ENCODE data around the gene KCNJ13.

KCNJ13 gene

DNA sequence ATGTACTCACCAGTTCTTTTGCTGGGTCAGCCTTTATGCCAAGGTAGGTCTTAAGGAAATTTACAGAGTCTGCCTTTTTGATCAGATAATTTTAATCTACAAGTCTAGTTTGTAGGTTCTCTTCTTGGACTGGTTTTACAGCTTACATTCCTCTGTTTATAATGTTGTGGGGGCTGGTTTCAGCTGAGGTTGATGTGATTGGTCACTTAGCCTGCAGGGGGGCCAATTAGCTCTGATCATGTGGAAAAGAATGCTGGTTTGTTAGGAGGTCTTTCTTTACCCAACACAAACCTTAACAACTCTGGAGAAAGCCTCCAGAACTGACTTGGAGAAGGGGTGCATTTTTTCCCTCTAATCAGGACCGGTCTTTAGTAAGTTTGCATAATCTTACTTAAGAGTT, at the start of gene KCNJ13:
TSS of gene KCNJ13 (minus strand) at position 131 of the 400 bp plus-strand sequence. CDS start 5,203 bp downstream, outside the sequence.
- peak; percentile 6 for DNase-seq (ENCODE audit: low spot score)

DNA sequence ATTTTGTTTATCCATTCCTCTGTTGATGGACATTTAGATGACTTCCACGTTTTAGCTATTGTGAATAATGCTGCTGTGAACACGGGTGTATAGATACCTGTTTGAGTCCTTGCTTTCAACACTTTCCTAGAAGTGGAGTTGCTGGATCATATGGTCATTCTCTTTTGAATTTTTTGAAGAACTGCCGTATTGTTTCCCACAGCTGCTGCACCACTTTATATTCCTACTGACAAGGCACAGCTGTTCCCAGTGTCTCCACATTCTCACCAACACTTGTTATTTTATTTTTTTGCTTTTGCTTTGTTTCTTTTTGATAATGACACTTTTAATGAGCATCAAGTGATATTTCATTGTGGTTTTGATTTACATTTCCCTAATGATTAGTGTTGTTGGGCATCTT, 41.4 kb upstream of the KCNJ13 start:
- DNase-seq (ENCODE audit: low spot score), result no peak

DNA sequence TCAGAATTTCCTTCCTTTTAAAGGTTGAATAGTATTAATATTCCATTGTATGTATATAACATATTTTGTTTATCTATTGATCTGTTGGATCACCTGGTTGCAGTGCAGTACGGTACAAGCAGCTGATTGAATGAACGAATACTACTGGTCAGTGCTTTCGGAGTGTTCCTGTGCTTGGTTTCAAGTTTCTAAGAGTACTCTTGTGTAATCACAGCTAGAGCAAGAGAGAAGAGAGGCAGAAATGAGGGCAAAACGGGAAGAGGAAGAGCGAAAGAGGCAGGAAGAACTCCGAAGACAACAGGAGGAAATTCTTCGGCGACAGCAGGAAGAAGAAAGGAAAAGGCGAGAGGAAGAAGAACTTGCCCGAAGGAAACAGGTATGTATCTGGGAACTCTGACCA, 40.3 kb upstream of the KCNJ13 start:
- DNase-seq (ENCODE audit: low spot score), result peak; percentile 22

DNA sequence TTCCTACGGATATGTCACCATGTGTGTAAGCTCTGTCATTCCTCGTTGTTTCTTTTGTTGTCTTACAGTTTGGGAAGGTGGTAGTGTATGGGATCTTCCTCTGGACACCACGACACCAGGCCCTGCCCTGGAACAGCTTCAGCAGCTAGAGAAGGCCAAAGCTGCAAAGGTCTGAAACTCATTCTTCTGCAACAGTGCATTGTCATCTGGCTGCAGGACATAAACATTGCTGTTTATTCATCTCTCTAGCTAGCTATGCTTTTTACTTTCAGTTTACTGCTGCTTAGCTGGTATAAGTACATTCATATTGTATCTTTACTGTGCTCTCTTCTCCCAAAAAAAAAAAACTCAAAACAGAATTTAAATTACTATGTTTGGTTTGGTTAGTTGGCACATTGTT, 39.2 kb upstream of the KCNJ13 start:
- DNase-seq (ENCODE audit: low spot score), result no peak

DNA sequence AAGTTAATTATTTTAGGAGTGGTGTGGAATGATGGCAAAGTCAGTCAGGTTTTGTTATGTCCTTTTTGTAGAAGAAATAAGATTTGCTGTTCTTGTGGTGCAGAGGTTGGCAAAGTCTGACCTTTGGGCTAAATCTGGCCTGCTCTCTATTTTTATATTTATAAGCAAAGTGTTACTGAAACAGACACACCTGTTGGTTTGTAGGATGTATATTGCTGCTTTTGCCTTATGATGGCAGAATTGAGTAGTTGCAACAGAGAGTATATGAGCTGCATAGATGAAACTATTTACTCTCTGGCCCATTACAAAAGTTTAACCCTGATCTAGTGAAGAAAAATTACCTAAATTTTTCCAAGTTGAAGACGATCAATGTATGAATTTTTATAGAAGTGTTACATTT, 34.1 kb upstream of the KCNJ13 start:
- DNase-seq (ENCODE audit: low spot score), result no peak

DNA sequence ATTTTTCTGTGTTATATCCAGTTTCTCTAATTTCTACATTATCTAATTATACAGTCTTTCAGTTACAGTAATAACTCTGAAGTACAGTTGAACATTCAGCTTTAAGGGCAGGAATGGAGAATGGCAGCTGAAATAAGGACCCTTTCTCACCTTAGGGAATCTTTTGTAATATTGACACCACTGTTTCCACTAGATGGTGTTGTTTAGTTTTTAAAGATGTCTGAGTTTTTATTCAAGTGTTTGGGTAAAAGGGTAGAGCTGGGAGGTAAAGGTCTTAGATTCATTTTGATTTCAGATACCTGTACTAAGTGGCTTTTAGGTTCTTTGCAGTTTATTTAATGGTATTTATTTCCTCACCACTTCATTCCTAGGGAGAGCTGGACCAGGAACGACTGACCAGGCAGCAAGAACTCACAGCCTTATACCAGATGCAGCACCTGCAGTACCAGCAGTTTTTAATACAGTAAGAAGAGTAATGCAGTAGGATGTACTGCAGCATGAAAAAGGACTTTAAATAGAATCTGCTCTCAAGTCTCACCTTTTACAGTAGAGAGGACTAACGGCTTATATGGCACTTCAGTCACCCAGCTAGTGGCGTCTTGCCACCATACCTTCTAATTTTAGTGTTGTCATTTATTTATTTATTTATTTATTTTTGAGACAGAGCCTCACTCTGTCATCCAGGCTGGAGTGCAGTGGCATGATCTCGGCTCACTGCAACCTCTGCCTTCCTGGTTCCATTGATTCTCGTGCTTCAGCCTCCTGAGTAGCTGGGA, 33.2 kb upstream of the KCNJ13 start:
- no peak for DNase-seq (ENCODE audit: low spot score)

DNA sequence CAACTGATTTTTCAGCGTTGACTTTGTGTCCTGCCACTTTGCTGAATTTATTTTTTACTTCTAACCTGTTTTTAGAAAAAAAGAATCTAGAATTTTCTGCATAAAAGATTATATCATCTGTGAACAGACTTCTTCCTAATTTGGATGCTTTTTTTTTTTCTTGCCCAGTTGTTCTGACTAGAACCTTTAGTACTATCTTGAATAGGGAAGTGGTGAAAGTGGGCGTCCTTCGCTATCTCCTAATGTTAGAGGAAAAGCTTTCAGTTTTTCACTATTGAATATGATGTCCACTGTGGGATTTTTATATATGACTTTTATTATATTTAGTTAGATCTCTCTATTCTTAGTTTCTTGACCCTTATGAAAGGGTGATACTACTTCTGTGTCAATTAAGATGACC, 25.7 kb upstream of the KCNJ13 start:
- DNase-seq (ENCODE audit: low spot score), result no peak

DNA sequence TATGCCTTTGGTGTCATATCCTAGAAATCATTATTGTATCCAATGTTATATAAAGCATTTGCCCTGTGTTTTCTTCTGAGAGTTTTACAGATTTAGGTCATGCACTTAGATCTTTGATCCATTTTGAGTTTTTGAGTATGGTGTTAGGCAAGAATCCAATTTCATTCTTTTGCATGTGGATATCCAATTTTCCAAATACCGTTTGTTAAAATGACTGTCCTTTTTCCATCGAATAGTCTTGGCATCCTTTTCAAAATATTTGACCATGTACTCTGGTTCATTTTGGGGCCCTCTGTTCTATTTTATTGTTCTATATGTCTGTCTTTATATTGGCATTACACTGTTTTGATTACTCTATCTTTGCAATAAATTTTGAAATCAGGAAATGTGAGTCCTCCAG, 23.8 kb upstream of the KCNJ13 start:
- no peak for DNase-seq (ENCODE audit: low spot score)

DNA sequence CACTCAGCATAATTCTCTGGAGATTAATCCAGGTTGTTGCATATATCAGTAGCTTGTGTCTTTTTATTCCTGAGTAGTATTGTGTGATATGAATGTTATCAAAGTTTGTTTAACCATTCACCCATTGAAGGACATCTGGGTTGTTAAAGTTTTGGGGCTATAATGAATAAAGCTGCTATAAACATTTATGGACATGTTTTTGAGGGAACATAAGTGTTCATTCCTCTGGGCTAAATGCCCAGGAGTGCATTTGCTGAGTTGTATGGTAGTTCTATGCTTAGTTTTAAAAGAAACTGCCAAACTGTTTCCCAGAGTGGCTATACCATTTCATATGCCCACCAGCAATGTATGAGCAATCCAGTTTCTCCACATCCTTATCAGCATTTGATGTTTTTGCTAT, 21.8 kb upstream of the KCNJ13 start:
- no peak for DNase-seq (ENCODE audit: low spot score)

DNA sequence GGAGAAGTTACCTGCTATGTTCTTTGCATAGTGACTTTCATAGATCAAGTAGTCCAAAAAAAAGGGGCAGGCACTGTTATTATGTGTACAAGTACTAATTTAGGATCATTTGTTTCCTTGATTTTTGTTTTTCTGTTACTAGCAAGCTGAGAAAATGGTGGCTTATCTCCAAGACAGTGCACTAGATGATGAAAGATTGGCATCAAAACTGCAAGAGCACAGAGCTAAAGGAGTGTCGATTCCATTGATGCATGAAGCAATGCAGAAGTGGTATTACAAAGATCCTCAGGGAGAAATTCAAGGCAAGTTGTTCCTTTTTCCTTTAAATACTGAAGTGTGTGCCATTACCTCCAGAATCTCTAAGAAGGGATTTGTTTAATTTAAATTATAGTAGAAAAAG, 19.6 kb upstream of the KCNJ13 start:
- no peak for DNase-seq (ENCODE audit: low spot score)

DNA sequence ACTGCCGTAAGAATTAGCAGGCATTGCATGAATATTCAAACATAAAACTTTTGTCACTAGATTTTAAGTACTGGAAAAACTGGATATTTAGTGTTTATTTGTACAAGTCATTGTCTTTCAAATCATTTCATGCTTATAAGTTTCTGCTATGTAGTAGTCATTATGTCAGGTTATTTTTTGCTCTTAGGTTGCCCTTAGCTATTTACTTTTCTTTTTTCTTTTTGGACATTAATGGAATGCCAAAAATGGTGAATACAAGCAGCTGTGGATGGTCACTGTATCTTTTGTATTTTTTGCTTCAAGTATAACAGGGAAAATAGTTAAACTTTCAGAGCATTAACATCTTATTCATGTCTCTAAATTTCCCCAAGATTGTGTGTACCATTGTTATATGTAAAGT, 18.6 kb upstream of the KCNJ13 start:
- no peak for DNase-seq (ENCODE audit: low spot score)

DNA sequence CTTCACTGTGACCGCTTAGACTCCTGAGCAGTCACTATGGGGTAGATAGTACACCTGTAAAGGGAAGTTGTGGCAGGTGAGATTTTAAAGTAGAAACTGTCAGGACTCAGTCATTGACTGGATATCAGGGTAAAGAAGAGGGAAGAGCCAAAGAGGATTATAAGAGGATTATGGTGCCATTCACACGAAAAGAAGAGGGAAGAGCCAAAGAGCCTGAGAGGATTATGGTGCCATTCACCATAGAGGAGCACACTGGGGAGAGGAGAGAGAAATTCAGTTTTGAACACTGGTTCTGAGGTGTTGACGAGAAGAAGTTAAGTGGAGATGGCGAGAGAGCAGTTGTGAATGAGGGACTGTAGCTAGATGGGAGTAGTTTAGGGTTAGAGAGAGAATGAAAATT, 16.9 kb upstream of the KCNJ13 start:
- DNase-seq (ENCODE audit: low spot score), result no peak

DNA sequence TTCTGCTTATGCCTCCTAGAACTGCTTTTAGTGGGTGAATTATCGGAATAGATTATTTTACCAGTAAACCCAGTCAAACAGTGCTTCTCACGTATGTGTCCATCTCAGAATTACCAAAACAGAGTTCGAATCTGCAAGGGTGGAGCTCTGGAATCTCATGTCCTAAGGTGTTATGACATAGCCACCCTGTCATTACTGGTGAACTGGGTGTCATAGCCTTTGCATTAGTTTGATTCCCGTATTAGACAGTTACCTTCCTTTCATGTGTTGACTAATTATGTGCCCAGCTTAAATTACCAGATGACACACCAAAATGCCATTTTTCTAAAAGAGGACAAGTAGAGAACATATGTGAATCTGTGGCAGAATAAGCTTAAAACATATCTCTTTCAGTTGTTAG, 15.2 kb upstream of the KCNJ13 start:
- no peak for DNase-seq (ENCODE audit: low spot score)

DNA sequence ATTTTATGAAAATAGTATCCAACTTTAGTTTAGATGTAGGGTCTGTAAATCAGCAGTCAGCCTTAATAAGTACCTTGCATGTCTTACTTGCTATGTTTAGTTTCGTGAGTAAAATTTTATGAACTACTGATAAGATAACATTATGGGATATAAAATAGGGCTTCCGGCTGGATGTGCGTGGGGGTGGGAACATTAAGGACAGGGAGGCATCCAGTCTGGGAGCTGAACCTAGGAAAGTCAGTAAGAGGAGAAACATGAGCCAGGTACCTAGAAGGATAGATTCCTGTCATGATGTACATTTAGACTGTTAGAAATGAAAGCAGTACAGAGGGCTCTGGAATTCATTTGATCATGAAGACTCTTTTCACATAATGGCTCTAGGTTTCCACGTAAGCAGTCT, 12.7 kb upstream of the KCNJ13 start:
- no peak for DNase-seq (ENCODE audit: low spot score)

DNA sequence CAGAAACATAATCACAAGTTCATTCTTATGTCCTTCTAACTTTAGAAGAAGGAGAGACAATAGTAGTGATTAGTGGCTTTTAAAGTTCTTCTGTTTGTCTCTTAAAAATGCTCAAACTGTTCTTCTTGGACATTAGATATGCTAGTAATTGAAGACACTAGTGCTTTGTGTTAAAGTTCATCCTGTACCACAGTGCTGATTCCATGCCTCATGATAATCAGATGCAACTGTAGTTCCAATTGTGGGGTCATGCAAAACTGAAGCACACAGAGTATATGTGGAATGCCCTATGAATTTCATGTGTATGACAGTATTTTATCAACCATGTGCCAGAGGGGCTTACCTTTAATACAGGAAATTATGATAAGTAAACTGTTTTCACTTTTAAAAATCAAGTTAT, 11.4 kb upstream of the KCNJ13 start:
- no peak for DNase-seq (ENCODE audit: low spot score)

DNA sequence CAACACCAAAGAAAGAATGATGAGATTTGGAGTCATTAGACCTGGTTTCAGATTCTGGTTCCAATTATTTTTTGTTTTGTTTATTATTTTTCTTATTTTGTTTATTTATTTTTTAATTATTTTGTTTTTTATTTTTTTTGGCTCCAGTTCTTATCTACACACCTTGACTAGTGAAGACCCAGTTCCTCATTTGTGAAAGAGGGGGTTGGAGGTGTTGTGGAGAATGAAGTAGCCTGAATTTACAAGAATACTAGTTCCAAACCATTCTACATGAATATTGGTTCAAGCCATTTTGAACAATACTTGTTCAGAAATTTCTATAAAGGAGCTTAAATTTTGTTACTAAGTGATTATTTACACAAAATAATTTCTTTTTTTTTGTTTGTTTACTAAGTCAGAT, 6.9 kb upstream of the KCNJ13 start:
- DNase-seq (ENCODE audit: low spot score), result no peak

DNA sequence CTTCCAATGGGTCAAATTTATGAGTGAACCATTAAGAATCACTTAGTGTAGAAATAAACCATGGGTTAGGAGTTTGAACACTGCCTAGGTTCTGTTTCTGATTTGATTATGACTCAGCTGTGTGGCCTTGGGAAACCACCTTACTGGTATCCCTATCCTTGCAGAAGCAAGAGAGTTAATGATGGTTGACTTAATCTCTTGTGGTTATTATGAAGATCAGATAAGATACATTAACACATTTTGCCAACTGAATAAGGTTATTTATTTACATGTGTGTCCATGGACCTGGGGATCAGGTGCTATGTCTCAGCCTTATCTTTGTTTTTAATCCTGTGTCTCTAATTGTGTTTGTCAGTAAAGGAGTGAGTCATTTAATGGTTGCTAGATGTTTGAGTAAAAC, 5.4 kb upstream of the KCNJ13 start:
- peak; percentile 97 for DNase-seq (ENCODE audit: low spot score)

DNA sequence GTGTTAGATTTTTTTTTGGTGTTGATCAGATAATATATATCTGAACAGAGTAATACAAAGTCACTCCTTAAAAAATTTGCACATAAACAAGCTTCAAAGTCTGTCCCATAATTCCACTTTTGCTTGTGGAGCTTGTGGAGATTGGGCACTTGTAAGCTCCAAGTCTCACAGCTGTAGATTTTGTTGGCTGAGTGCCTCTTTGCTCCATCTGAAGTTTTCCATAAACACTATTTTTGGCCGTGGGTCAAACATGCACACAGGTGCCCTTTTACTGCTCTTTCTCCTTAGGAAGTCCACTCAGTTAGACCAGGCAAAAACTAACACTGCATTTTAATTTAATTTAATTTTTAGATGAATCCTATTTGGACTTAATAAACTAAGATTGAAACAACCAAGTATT, 3.6 kb upstream of the KCNJ13 start:
- DNase-seq (ENCODE audit: low spot score), result no peak

DNA sequence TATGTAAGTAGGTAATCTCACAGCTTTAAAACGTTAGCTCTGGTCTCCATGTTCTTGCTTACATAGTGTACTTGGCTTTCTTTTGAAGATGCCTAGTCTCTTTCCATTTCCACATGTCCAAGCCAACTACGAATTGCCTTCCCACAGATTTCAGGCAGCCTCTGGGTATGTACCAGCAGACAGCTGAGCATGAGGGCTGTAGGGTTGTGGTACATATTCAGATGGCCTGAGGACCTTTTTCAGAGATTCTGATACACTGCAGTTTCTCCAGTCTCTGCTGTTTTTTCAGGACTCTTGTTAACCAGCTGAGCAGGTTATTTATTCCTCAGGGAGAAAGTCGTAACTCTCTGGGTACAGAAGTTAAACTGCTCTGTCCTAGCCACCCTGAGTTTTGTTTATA, 3.1 kb upstream of the KCNJ13 start:
- no peak for DNase-seq (ENCODE audit: low spot score)

DNA sequence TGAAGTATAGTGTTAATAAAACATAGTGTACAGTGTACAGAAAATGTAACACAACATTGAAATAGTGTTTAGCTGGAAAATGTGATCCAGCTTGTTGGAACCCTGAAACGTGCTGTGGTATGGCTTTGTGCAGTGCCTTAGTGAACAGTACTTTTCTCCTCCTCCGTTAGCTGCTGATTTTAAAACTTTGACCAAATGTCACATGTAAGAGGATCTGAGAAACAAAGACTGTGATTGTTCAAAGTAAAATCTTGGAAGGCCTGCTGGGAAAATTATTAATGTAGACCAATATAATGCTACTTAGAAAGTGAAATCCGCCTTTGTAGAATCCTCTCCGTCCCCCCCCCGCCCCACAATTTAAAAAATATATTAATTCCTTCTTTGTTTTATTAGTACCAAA, 911 bp upstream of the KCNJ13 start:
- DNase-seq (ENCODE audit: low spot score), result no peak

DNA sequence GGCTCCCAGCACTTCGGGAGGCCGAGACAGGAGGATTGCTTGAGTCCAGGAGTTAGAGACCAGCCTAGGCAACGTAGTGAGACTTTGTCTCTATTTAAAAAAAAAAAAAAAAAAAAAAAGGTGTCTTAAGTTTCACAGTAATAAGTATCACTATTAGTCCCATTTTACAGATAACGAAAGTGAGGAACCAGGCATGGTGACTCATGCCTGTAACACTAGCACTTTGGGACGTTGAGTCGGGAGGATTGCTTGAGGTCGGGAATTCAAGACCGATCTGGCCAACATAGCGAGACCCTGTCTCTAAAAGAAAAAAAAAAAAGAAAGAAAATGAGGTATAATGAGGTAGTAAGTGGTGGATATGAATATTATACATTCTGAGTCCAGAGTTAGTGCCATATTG, 2.5 kb downstream of the KCNJ13 start:
- no peak for DNase-seq (ENCODE audit: low spot score)

DNA sequence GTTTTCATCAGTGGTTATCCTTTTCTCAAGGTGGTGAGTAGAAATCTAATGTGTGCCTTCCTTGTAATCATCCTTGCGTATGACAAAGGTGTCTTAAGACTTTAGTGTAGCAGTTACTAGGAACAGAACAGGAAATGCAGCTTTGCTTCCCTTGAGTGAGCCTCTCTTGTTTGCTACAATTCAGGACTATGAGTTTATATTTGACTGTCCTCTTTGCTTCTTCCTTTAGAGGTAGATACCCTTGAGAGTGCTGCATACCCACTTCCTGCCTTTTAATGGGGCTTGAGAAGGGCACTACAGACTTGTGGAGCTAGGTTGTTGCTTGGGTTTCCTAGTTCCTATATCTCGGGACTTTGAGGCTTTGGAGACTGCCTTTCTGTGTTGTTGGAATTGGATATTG, 3.8 kb downstream of the KCNJ13 start:
- DNase-seq (ENCODE audit: low spot score), result peak; percentile 20

DNA sequence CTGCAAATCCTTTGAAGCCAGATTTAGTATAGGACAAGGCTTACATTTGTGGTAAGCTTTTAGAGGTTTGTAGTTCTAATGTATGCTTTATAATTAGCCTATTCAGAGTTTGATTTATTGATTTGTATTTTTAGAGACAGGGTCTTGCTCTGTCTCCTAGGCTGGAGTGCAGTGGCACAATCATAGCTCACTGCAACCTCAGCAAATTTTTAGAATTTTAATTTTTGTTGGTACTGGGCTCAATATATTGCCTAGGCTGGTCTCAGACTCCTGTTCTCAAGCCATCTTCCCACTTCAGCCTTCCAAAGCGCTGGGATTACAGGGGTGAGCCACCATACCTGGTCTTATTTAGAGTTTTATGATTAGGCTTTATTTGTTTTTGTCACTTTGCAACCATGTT, 4.5 kb downstream of the KCNJ13 start:
- no peak for DNase-seq (ENCODE audit: low spot score)

DNA sequence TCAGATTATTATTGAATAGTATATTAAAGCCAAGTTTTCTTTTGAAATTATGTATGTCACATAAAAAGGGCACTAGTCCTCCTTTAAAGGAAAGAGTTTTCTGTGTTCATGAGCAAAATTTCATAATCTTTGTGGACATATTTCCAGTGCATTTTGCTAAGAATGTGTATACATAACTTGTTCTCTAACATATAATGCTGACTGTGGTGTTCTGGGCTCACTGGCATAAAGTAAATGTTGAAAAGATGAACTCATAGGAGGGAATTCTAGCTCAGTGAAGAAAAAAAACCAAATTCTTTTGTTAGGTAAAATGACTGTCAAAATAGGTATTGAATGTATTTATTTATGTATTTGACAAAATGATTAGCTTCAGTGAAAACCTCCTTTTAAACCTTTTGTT, 6.2 kb downstream of the KCNJ13 start:
- no peak for DNase-seq (ENCODE audit: low spot score)

DNA sequence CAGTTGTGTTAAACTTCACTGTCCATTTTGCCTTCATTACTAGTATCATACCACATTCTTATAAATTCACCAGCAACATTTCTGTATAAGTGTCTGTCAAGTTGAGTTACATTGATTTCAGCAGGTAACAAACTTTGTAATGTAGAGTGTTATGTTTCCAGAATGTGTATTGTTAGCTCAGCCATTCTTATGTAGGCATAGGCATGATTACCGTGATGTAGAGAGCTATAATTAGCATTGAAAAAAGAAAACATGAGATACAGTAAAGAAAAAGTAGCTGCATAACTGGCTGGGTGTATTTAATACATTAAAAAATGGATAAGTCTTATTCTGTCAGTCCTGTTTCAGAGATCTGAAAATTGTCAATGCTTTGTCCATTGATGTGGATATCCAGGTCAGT, 8.5 kb downstream of the KCNJ13 start:
- DNase-seq (ENCODE audit: low spot score), result no peak
